Fibroblast of skin of right biceps (primary cell): Measurements from ENCODE around the gene CD81.

Experiments used
- DNase-seq: peaks from one replicate; pipeline ENCODE4 v3.0.0-alpha.2; 2013

CD81 gene

GRCh38 chr11:2409611-2410468 lies 32.7 kb downstream of the CD81 start:
- no peak for DNase-seq

- no peak for DNase-seq
These were observed 33.5 kb downstream of the CD81 start for GRCh38 chr11:2410616-2411015.

- DNase-seq = no peak
These were observed 34.6 kb downstream of the CD81 start for GRCh38 chr11:2411446-2412305.

- DNase-seq = no peak
These were observed 35.2 kb downstream of the CD81 start for GRCh38 chr11:2412323-2412722.

GRCh38 chr11:2413742-2414579 lies 36.9 kb downstream of the CD81 start:
- DNase-seq = no peak

GRCh38 chr11:2414616-2415015 lies 37.5 kb downstream of the CD81 start:
- DNase-seq = no peak

GRCh38 chr11:2415171-2415570 lies 38.1 kb downstream of the CD81 start:
- DNase-seq = no peak

GRCh38 chr11:2415601-2416380 lies 38.7 kb downstream of the CD81 start:
- DNase-seq = no peak

- no peak for DNase-seq
These were observed 39.7 kb downstream of the CD81 start for GRCh38 chr11:2416765-2417164.

GRCh38 chr11:2417856-2418692 lies 41.0 kb downstream of the CD81 start:
- no peak for DNase-seq

GRCh38 chr11:2418693-2419360 lies 41.7 kb downstream of the CD81 start:
- no peak for DNase-seq

- DNase-seq = peak; percentile 52
These were observed 42.8 kb downstream of the CD81 start for GRCh38 chr11:2419638-2420501.

GRCh38 chr11:2420502-2421225 lies 43.6 kb downstream of the CD81 start:
- DNase-seq = peak; percentile 60

GRCh38 chr11:2421226-2421994 lies 44.3 kb downstream of the CD81 start:
- DNase-seq = no peak

- DNase-seq = no peak
These were observed 44.9 kb downstream of the CD81 start for GRCh38 chr11:2421996-2422395.

GRCh38 chr11:2422461-2423156 lies 45.5 kb downstream of the CD81 start:
- DNase-seq = no peak
